SU-DHL-6 (cell line): ENCODE results near the gene PLEKHA6.

ENCODE experiments used
- H2AFZ ChIP-seq: fragments of 200-600 bp; sonication (generic); 2 replicates; pipeline ENCODE4 v1.6.1; 2014; ENCODE audit warnings: low read depth, mild to moderate bottlenecking, moderate library complexity, mixed read lengths, antibody characterized with exemption, low read length; ENCODE audit not compliant: severe bottlenecking
- H3F3A ChIP-seq: fragments of 200-600 bp; shearing (Covaris generic); 2 replicates; pipeline ENCODE4 v1.6.0; 2016; ENCODE audit warnings: antibody characterized with exemption, mild to moderate bottlenecking; ENCODE audit not compliant: insufficient read depth
- H3K27ac ChIP-seq: fragments of 200-600 bp; sonication (generic); 2 replicates; pipeline ENCODE4 v1.5.1; 2016; ENCODE audit warnings: low read depth, mild to moderate bottlenecking, low read length, moderate library complexity, mixed read lengths
- H3K27me3 ChIP-seq: fragments of 200-600 bp; sonication (generic), shearing (Covaris generic); 2 replicates; pipeline ENCODE4 v1.6.0; 2014; ENCODE audit warnings: mild to moderate bottlenecking, low read length
- H3K36me3 ChIP-seq: fragments of 200-600 bp; sonication (generic); 2 replicates; pipeline ENCODE4 v1.6.1; 2014; ENCODE audit warnings: mild to moderate bottlenecking, low read length, mixed read lengths
- H3K4me2 ChIP-seq: fragments of 300-600, 200-600 bp; shearing (Covaris generic), sonication (generic); 2 replicates; pipeline ENCODE4 v1.6.0; 2014; ENCODE audit warnings: low read length, low read depth, mild to moderate bottlenecking; ENCODE audit not compliant: poor library complexity, severe bottlenecking
- H3K4me3 ChIP-seq: fragments of 200-600 bp; sonication (generic); 2 replicates; pipeline ENCODE4 v1.5.1; 2014; ENCODE audit warnings: antibody characterized with exemption, low read length, mild to moderate bottlenecking, mixed read lengths; ENCODE audit not compliant: insufficient read depth, poor library complexity, severe bottlenecking
- H3K79me2 ChIP-seq: fragments of 200-600 bp; sonication (generic); 2 replicates; pipeline ENCODE4 v1.6.1; 2014; ENCODE audit warnings: mild to moderate bottlenecking, low read length, moderate library complexity; ENCODE audit not compliant: insufficient read depth
- H3K9ac ChIP-seq: fragments of 200-600 bp; sonication (generic); 2 replicates; pipeline ENCODE4 v1.7.0; 2014; ENCODE audit warnings: mild to moderate bottlenecking, low read length
- H3K9me2 ChIP-seq: fragments of 200-600 bp; sonication (generic); replicated peaks from 2 replicates; pipeline ENCODE4 v1.6.1; 2014; ENCODE audit warnings: low read length; ENCODE audit not compliant: insufficient read depth
- H3K9me3 ChIP-seq: fragments of 200-600 bp; sonication (generic); 2 replicates; pipeline ENCODE4 v1.6.1; 2014; ENCODE audit warnings: low read length, mixed read lengths; ENCODE audit not compliant: insufficient read depth
- H4K20me1 ChIP-seq: fragments of 200-600 bp; sonication (generic); 2 replicates; pipeline ENCODE4 v1.6.1; 2014; ENCODE audit warnings: low read depth, mild to moderate bottlenecking, antibody characterized with exemption, low read length, moderate library complexity, mixed read lengths
- EZH2phosphoT487 ChIP-seq: fragments of 200-600 bp; sonication (generic), shearing (Covaris generic); conservative IDR thresholded peaks from 2 replicates; pipeline ENCODE4 v1.6.1; 2018; ENCODE audit warnings: mild to moderate bottlenecking, antibody characterized with exemption, low read length, moderate library complexity, mixed read lengths
- TF ChIP-seq, protein P1 (sequence below): fragments of 200-600 bp; sonication (generic); IDR thresholded peaks from one replicate; pipeline ENCODE4 v1.5.1; 2017; ENCODE audit warnings: antibody characterized with exemption, mild to moderate bottlenecking, low read length, moderate library complexity; ENCODE audit not compliant: insufficient read depth, poor library complexity, severe bottlenecking

The PLEKHA6 gene

DNA sequence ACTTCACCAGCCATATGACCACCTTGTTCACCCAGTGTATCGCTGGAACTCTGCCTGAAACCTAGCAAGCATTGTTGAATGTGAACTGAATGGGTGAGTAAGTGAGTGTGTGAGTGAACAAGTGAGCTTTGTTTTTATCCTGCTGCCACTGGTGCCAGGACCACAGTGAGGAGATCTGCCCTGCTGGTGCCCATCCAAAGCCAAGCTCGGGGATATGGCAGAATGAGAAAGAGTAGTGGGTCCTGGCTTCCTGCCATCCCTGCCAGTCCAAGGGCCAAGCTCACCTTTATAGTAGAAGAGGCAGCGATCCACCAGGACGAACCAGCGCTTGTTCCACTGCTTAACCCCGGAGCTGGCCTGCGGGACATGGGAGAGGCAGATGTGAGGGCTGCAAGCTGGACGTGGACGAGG lies 92.5 kb downstream of the PLEKHA6 start:
- Histone ChIP-seq H3K4me3 (no peak overlapping the region), H3K9me3 (no peaks in the 10 kb centered on the region), H3K27me3 (no peaks in the 10 kb centered on the region)

GRCh38 chr1:204266504-204267034 lies 93.2 kb downstream of the PLEKHA6 start:
- TF ChIP-seq, protein P1, sequence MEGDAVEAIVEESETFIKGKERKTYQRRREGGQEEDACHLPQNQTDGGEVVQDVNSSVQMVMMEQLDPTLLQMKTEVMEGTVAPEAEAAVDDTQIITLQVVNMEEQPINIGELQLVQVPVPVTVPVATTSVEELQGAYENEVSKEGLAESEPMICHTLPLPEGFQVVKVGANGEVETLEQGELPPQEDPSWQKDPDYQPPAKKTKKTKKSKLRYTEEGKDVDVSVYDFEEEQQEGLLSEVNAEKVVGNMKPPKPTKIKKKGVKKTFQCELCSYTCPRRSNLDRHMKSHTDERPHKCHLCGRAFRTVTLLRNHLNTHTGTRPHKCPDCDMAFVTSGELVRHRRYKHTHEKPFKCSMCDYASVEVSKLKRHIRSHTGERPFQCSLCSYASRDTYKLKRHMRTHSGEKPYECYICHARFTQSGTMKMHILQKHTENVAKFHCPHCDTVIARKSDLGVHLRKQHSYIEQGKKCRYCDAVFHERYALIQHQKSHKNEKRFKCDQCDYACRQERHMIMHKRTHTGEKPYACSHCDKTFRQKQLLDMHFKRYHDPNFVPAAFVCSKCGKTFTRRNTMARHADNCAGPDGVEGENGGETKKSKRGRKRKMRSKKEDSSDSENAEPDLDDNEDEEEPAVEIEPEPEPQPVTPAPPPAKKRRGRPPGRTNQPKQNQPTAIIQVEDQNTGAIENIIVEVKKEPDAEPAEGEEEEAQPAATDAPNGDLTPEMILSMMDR: no peak
- TF ChIP-seq EZH2phosphoT487: no peak
- Histone ChIP-seq H3F3A (no peaks in the 10 kb centered on the region), H3K9me3 (no peaks in the 10 kb centered on the region), H3K27ac (no peak overlapping the region), H3K9me2 (no peaks in the 10 kb centered on the region), H3K4me2 (no peak overlapping the region), H3K36me3 (no peaks in the 10 kb centered on the region), H3K27me3 (no peaks in the 10 kb centered on the region), H4K20me1 (no peaks in the 10 kb centered on the region), H2AFZ (no peak overlapping the region), H3K4me3 (no peak overlapping the region), H3K79me2 (no peaks in the 10 kb centered on the region), H3K9ac (no peak overlapping the region)

More for the DNA sequence above, 92.5 kb downstream of the PLEKHA6 start:
- Histone ChIP-seq H3K9me2 (no peaks in the 10 kb centered on the region), H3K27ac (no peak overlapping the region), H3K79me2 (no peaks in the 10 kb centered on the region), H3K9ac (no peak overlapping the region), H3F3A (no peaks in the 10 kb centered on the region), H2AFZ (no peak overlapping the region), H3K36me3 (no peaks in the 10 kb centered on the region), H3K4me2 (no peak overlapping the region), H4K20me1 (no peaks in the 10 kb centered on the region)
- no peak for TF ChIP-seq EZH2phosphoT487
- TF ChIP-seq, protein P1: no peak

GRCh38 chr1:204265665-204266064 lies 94.1 kb downstream of the PLEKHA6 start:
- H3K4me2 ChIP-seq: no peak overlapping the region
- H3K4me3 ChIP-seq: no peak overlapping the region
- H3F3A ChIP-seq: no peaks in the 10 kb centered on the region
- H3K79me2 ChIP-seq: no peaks in the 10 kb centered on the region
- no peaks in the 10 kb centered on the region for H3K36me3 ChIP-seq
- no peak overlapping the region for H3K27ac ChIP-seq
- H3K9ac ChIP-seq: no peak overlapping the region
- no peaks in the 10 kb centered on the region for H4K20me1 ChIP-seq
- no peaks in the 10 kb centered on the region for H3K27me3 ChIP-seq
- H3K9me3 ChIP-seq: no peaks in the 10 kb centered on the region
- H3K9me2 ChIP-seq: no peaks in the 10 kb centered on the region
- TF ChIP-seq, protein P1: no peak
- no peak for TF ChIP-seq EZH2phosphoT487
- no peak overlapping the region for H2AFZ ChIP-seq
